Muscle of leg (tissue), 11 donors: ENCODE measurements around the gene LRRN2. TPM values are rescaled to one million over a fixed set of nuclear protein-coding genes. Genes with fewer than 3 reads are reported as not detected.

Experiments
- DNase-seq: peaks from one replicate; pipeline ENCODE4 v3.0.0; 2013
- H3K27ac ChIP-seq: one replicate; pipeline ENCODE4 v1.5.1; 2013; ENCODE audit warnings: mild to moderate bottlenecking, low read length, control low read depth
- H3K27me3 ChIP-seq: one replicate; pipeline ENCODE4 v1.6.1; 2013; ENCODE audit warnings: low read length; ENCODE audit not compliant: control insufficient read depth, insufficient read depth
- H3K36me3 ChIP-seq: one replicate; pipeline ENCODE4 v1.6.1; 2013; ENCODE audit warnings: low read length; ENCODE audit not compliant: control insufficient read depth, insufficient read depth
- H3K4me1 ChIP-seq: one replicate; pipeline ENCODE4 v1.6.1; 2013; ENCODE audit warnings: low read length; ENCODE audit not compliant: control insufficient read depth, insufficient read depth
- H3K4me3 ChIP-seq: one replicate; pipeline ENCODE4 v1.5.1; 2013; ENCODE audit warnings: low read length, control low read depth
- H3K9me3 ChIP-seq: replicated peaks from 2 replicates; pipeline ENCODE4 v1.6.1; 2013; ENCODE audit warnings: low read depth, low read length; ENCODE audit not compliant: control insufficient read depth
- WGBS: methylation state at CpG from one replicate; pipeline ENCODE4 v1.1.5; 2013; ENCODE audit warnings: missing lambda C conversion rate; ENCODE audit not compliant: insufficient coverage; 5-methylcytosine and 5-hydroxymethylcytosine counted together
- polyA plus RNA-seq, 8 donors: library from polyadenylated mRNA; unstranded; fragments of 120-200 nt; gene quantifications; one replicate each; pipeline versions ENCODE4 v1.2.1 to v1.2.3, GENCODE V29; 2013; ENCODE audit warnings: inconsistent platforms in 1 of 8, low replicate concordance in 1 of 8; ENCODE audit not compliant: insufficient read length in 8 of 8, insufficient read depth in 1 of 8
- total RNA-seq: library from RNA; stranded (reverse); fragments of 120-200 nt; gene quantifications from one replicate; pipeline ENCODE4 v1.2.4, GENCODE V29; 2013

Gene LRRN2
- total and polyA plus RNA-seq, 9 donors, result 2.7 to 9.8 (median 6.1) TPM

DNA sequence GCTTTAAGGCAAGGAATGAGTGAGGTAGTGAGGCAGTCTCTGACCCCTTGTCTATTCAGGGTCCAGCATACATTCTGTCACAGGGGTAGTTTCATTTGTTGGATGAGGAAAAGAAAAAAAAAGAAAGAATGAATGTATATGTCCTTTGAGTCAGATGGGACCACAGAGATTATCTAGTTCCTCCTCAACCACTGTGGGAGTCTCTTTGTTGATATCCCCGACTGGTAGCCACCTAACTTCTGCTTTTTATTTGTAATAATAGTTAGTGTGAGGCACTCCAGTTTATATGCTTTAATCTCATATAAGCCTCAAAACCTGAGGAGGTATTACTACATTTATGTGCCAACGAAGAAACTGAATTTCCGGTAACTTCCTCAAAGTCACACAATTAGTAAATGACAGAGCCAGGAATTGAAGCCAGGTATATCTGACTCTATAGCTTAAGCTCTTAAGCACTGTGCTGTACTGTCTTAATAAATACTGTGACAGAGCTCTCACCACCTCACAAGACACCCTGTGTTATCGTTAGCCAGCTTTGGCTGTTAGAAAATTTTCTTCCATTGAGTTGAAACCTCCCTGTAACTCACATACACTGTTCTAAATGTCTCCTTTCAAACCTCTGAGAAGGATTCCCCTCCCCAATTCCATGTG, 87.1 kb downstream of the LRRN2 start:
- H3K9me3 ChIP-seq, result no peaks in the 10 kb centered on the region
- WGBS, result no CpG with 5 or more reads among the region's 4 CpGs
- no peaks in the 10 kb centered on the region for H3K27me3 ChIP-seq

DNA sequence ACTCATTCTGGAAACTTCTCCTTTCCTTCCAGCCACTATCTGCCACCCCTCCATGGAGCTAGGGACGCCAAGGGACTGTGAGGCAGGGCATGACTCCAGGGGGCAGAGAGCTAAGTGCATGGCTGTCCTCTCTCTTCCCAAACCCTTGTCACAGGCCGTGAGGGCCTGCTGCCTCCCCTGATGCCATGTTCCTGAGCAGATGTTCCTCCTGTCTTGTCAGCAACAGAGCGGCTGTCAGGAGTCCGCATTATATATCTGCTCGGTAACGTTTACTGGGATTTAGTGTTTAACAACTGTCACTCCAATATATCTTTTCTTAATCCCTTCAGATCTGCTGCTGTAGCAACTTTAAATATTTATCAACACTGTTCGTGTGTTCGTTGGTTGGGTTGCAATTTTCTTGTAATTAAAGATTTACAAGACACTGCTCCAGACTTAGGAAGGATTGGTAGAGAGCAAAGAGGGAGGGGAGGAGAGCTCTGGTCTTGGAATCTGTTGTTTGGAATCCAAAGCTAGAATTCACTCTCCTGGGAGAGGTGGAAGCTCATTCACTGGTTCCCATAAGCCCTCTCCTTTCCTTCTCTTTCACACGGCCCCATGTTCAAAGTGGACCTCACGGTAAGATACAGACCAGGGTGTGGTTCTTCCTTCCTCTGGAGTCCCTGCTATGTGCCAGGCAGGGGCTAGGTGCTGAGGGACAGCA, 93.1 kb downstream of the LRRN2 start:
- peak; percentile 29 for DNase-seq
- H3K9me3 ChIP-seq, result no peaks in the 10 kb centered on the region
- H3K27ac ChIP-seq, result peak overlapping the region; percentile 59
- no peak overlapping the region for H3K4me3 ChIP-seq
- peaks cover 24% of the 10 kb centered on the region for H3K4me1 ChIP-seq
- H3K27me3 ChIP-seq, result no peaks in the 10 kb centered on the region
- H3K36me3 ChIP-seq, result no peaks in the 10 kb centered on the region
- 63% methylated on average over 1 of the region's 10 CpGs for WGBS

More for the DNA sequence above, 87.1 kb downstream of the LRRN2 start:
- DNase-seq, result no peak
- Histone ChIP-seq H3K27ac (no peak overlapping the region), H3K4me1 (peaks cover 3% of the 10 kb centered on the region), H3K36me3 (no peaks in the 10 kb centered on the region), H3K4me3 (no peak overlapping the region)

DNA sequence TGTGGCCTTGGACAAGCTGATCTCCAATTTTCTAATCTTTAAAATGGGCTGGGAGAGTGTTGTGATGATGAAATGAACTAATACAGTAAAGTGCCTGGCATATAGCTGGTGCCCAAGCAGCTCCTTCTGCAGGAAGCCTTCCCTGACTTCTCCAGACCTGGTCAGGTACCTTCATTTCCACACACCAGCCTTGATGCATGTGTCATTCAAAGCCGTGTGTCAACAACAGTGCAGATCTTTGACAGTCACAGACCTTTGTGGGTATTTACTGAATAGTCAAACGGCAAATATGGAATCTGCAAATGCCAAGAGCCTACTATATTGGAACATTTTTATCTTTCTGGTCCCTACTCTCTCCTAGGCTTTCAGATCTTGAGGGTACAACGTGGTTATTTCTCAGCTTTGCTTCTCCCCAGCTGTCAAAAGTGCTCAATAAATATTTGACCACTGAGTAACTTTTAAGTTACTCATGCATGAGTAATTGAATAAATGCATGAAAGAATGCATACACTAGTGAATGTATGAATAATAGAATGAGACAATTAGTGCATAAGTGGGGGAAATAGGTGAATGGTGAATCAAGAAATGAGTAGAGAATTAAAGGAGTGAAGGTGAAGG, 94.0 kb downstream of the LRRN2 start:
- Histone ChIP-seq H3K27ac (no peak overlapping the region), H3K4me3 (no peak overlapping the region), H3K27me3 (no peaks in the 10 kb centered on the region), H3K9me3 (no peaks in the 10 kb centered on the region), H3K36me3 (no peaks in the 10 kb centered on the region), H3K4me1 (peaks cover 24% of the 10 kb centered on the region)
- WGBS, result 60% methylated on average over 1 of the region's 3 CpGs
- no peak for DNase-seq

DNA sequence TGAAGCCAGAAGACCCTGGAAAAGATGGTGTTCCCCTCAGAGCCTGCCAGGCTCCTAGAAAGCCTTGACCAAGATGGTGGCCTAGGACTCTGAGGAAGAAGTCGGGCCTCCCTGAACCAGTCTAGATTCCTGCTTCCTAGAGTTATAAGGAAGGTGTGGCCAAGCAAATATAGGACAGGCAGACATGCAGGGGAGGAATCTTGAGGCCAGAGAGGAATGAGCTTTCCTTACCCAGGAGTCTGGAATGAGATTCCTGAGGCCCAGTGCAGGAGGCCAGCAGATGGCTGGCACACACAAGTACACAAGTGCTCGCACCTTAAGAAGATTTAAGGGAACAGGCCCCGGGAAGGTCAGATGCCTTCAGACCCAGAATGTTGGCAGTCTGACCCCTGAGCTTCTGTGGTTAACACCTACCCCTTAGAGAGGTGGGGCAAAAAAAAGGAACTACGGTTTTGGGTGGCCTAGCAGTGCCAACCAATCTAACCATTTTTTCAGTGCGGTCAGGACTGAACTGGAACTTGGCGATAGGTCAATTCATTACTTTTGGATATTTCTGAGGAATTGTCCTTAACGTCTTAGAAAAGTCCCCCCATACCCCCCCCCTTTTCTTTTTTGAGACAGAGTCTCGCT, 96.0 kb downstream of the LRRN2 start:
- Histone ChIP-seq H3K36me3 (no peaks in the 10 kb centered on the region), H3K27ac (no peak overlapping the region), H3K9me3 (no peaks in the 10 kb centered on the region), H3K4me3 (no peak overlapping the region), H3K4me1 (peaks cover 24% of the 10 kb centered on the region), H3K27me3 (no peaks in the 10 kb centered on the region)
- WGBS, result 89% methylated on average over 3 of the region's 8 CpGs
- DNase-seq, result no peak

DNA sequence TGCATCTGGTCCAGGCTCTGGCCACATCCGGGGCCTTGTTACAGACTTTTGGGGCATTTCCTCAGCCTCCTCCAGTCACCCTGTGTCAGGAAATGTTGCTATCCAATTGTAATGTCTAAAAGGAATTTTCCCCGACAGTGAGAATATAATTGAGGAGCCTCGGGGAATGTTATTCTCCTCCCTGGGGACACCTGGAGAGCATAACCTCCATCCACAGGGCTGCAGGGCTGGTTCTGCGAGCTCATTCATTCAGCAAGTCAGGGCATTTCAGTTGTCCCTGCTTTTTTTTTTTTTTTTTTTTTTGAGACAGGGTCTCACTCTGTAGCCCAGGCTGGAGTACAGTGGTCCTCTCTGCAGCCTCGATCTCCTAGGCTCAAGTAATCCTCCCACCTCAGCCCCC, 96.7 kb downstream of the LRRN2 start:
- peaks cover 24% of the 10 kb centered on the region for H3K4me1 ChIP-seq
- no peak overlapping the region for H3K27ac ChIP-seq
- no peak overlapping the region for H3K4me3 ChIP-seq
- H3K36me3 ChIP-seq, result no peaks in the 10 kb centered on the region
- H3K9me3 ChIP-seq, result no peaks in the 10 kb centered on the region
- no CpG with 5 or more reads among the region's 5 CpGs for WGBS
- DNase-seq, result no peak
- no peaks in the 10 kb centered on the region for H3K27me3 ChIP-seq

DNA sequence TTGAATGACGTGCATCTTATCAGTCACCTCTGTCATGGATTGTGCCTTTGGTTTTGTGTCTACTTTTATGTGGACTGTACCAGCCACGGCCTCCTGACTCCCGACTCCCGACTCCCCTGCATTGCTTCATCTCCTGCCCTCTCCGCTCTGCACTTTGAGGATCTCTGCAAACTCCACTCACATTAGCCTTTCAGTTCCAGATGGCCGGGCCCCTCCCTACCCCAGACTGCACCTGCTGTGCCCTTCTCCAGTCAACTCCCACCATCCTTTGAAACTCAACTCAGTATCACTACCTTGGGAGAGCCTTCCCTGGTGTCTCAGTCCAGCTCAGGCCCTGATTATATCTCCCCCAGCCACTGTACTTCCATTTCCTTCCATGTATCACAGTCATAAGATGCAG, 97.9 kb downstream of the LRRN2 start:
- no peaks in the 10 kb centered on the region for H3K9me3 ChIP-seq
- H3K4me1 ChIP-seq, result peaks cover 14% of the 10 kb centered on the region
- H3K27ac ChIP-seq, result no peak overlapping the region
- no peak overlapping the region for H3K4me3 ChIP-seq
- WGBS, result 86% methylated on average over 4 of the region's 6 CpGs
- no peaks in the 10 kb centered on the region for H3K27me3 ChIP-seq
- no peaks in the 10 kb centered on the region for H3K36me3 ChIP-seq
- DNase-seq, result no peak

DNA sequence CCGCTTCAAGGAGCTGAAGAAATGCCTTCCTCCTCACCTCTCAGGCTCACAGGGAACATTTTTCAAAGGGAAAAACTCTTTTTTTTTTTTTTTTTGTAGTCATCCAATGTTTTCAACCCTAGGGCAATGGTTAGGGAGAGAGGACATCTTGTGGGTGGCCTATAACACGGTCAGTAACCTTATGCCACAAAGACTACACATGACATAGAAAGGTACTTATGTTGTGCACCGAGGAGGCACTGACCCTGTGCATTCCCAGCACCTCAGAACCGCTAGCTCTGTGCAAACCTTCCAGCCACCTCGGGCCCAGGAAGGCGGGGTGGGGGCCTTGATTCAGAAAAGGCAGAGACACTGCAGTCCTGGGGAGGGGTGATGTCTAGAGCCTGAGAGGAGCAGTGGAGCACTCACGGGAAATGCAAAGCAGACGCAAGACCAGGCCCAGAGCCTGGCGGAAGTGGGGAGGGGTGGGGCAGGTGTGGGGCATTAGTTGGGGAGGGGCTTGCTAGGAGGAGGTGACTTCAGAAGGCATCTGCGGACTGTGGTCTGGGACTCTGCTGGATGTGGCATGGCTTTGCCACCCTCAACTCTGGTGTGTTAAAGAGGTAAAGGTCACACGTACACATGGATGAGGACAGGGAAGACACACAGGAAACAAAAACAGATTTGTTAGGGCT, 100.7 kb downstream of the LRRN2 start:
- 48% methylated on average over 7 of the region's 11 CpGs for WGBS
- Histone ChIP-seq H3K36me3 (no peaks in the 10 kb centered on the region), H3K27me3 (no peaks in the 10 kb centered on the region), H3K27ac (no peak overlapping the region), H3K4me3 (no peak overlapping the region), H3K4me1 (peaks cover 9% of the 10 kb centered on the region), H3K9me3 (no peaks in the 10 kb centered on the region)
- no peak for DNase-seq

DNA sequence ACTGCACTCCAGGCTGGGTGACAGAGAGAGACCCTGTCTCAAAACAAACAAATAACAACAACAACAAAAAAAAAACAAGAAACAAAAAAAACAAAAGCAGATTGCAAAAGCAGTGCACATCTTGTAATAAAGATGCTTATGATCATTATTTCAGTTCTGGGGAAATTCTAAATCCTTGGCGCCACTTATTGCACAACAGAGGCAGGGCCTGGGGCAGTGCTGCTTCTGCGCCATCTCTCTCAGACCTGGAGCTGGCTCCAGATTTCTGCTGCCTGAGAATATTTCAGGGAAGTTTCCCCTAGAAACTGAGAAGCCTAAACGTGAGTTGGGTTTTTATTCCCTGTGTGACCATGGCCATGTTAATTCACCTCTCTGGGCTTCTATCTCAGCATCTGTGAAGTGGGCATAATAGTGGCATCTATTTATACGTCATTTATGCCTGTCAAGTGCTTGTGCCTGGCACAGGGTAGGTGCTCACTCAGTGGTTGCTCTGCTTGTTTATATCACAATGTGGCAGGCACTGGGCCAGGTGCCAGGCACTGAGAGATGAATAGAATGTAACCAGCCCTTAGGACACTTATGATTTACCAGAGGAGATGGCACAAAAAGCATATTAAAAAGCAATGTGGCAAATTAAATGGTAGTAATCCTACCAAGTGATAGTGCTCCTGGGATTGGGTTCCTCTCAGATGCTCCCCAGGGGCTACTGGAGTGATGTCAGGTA, 101.5 kb downstream of the LRRN2 start:
- no peak for DNase-seq
- Histone ChIP-seq H3K4me1 (peaks cover 9% of the 10 kb centered on the region), H3K36me3 (no peaks in the 10 kb centered on the region), H3K4me3 (no peak overlapping the region), H3K9me3 (no peaks in the 10 kb centered on the region), H3K27ac (no peak overlapping the region), H3K27me3 (no peaks in the 10 kb centered on the region)
- 94% methylated on average over 4 of the region's 4 CpGs for WGBS

DNA sequence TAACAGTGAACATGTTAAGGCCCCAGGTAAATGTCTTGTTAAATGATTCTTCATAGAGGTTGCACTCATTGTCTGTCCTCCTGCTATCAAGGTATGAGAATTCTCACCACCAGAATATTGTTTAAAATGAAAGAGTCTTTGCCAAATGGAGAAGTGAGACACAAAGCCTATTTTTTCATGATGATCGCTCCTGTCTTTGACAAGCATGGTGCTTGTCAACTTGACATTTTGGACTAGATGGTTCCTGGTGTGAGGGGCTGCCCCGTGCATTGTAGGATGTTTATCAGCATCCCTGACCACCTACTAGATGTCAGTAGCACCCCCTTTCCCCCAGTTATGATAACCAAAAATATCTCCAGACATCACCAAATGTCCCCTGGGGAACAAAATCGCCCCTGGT, 103.8 kb downstream of the LRRN2 start:
- no peaks in the 10 kb centered on the region for H3K27me3 ChIP-seq
- H3K36me3 ChIP-seq, result no peaks in the 10 kb centered on the region
- H3K4me3 ChIP-seq, result no peak overlapping the region
- peaks cover 13% of the 10 kb centered on the region for H3K4me1 ChIP-seq
- WGBS, result no CpG with 5 or more reads among the region's 3 CpGs
- H3K27ac ChIP-seq, result no peak overlapping the region
- H3K9me3 ChIP-seq, result no peaks in the 10 kb centered on the region
- no peak for DNase-seq
